A673 (cell line): ENCODE results near the gene RMND1. TPM values are rescaled to one million over a fixed set of nuclear protein-coding genes. Genes with fewer than 3 reads are reported as not detected.
"Not testable (repeated sequence)": the region's sequence is repeated elsewhere in the genome, so short reads cannot be mapped to it uniquely, and the experiment has no call there.

Source experiments
- BruUV-seq: library from RNA; stranded (reverse); fragments of 400-500 nt; replicated peaks from 2 replicates; lab custom pipeline; 2021; lab: Mats Ljungman, UMichigan
- CTCF ChIA-PET: fragments of 300-600 bp; sonication (Branson Sonifier 250); formaldehyde crosslinking; loops from one replicate; lab custom pipeline; 2022; ENCODE audit warnings: antibody characterized with exemption; lab: Charles Lee
- POLR2A ChIA-PET: fragments of 300-600 bp; sonication (Branson Sonifier 250); formaldehyde crosslinking; loops from one replicate; lab custom pipeline; 2022; ENCODE audit warnings: antibody characterized with exemption; ENCODE audit not compliant: low non-redundant PET; lab: Charles Lee
- DNase-seq: peaks from one replicate; pipeline ENCODE4 v3.0.0-alpha.2; 2015; ENCODE audit warnings: low spot score
- H3K27ac ChIP-seq: fragments of 200-600 bp; sonication (generic); 2 replicates; pipeline ENCODE4 v1.5.1; 2016; ENCODE audit warnings: mixed run types, low read depth, mild to moderate bottlenecking, mixed read lengths, antibody characterized with exemption, low read length; ENCODE audit not compliant: poor library complexity, severe bottlenecking
- H3K27me3 ChIP-seq: fragments of 200-600 bp; sonication (generic); replicated peaks from 2 replicates; pipeline ENCODE4 v1.6.1; 2017; ENCODE audit warnings: mixed run types, low read depth, mild to moderate bottlenecking, mixed read lengths, antibody characterized with exemption, low read length; ENCODE audit not compliant: insufficient read depth, poor library complexity
- H3K36me3 ChIP-seq: fragments of 200-600 bp; sonication (generic); 2 replicates; pipeline ENCODE4 v1.6.1; 2016; ENCODE audit warnings: mixed run types, mild to moderate bottlenecking, mixed read lengths, antibody characterized with exemption, low read length; ENCODE audit not compliant: insufficient read depth, poor library complexity, severe bottlenecking
- H3K4me1 ChIP-seq: fragments of 200-600 bp; sonication (generic); 2 replicates; pipeline ENCODE4 v1.6.1; 2017; ENCODE audit warnings: mixed run types, mild to moderate bottlenecking, mixed read lengths, antibody characterized with exemption, low read length; ENCODE audit not compliant: insufficient read depth, poor library complexity, severe bottlenecking
- H3K4me3 ChIP-seq: fragments of 200-600 bp; sonication (generic); 2 replicates; pipeline ENCODE4 v1.5.1; 2016; ENCODE audit warnings: low read depth, mixed run types, mild to moderate bottlenecking, mixed read lengths, low read length; ENCODE audit not compliant: poor library complexity, severe bottlenecking
- H3K9me3 ChIP-seq: fragments of 200-600 bp; sonication (generic); 2 replicates; pipeline ENCODE4 v1.6.1; 2016; ENCODE audit warnings: mixed run types, low read depth, mild to moderate bottlenecking, mixed read lengths, antibody characterized with exemption, low read length; ENCODE audit not compliant: poor library complexity, severe bottlenecking
- EZH2 ChIP-seq: fragments of 200-600 bp; sonication (generic); IDR thresholded peaks from 2 replicates; pipeline ENCODE4 v1.6.1; 2017; ENCODE audit warnings: borderline replicate concordance, low read depth, mild to moderate bottlenecking, mixed read lengths, antibody characterized with exemption, low read length; ENCODE audit not compliant: poor library complexity, severe bottlenecking
- intact Hi-C: fragments of 100-400 bp; cut with micrococcal nuclease; formaldehyde crosslinking; loops from one replicate; pipeline ENCODE4 v1.10.0; 2022; ENCODE audit not compliant: unreplicated experiment
- total RNA-seq: library from RNA; stranded (reverse); gene quantifications from 2 replicates; pipeline ENCODE4 v1.2.3, GENCODE V29; 2021
- TF ChIP-seq, protein P1 (sequence below): fragments of 300-800, 200-600 bp; sonication (generic); conservative IDR thresholded peaks from 2 replicates; pipeline ENCODE4 v1.5.1; 2017; ENCODE audit warnings: low read depth, mild to moderate bottlenecking, antibody characterized with exemption, low read length, moderate library complexity, mixed read lengths

Gene RMND1
- total RNA-seq, 1 experiment from 2014 or later: 25.6 TPM

DNA sequence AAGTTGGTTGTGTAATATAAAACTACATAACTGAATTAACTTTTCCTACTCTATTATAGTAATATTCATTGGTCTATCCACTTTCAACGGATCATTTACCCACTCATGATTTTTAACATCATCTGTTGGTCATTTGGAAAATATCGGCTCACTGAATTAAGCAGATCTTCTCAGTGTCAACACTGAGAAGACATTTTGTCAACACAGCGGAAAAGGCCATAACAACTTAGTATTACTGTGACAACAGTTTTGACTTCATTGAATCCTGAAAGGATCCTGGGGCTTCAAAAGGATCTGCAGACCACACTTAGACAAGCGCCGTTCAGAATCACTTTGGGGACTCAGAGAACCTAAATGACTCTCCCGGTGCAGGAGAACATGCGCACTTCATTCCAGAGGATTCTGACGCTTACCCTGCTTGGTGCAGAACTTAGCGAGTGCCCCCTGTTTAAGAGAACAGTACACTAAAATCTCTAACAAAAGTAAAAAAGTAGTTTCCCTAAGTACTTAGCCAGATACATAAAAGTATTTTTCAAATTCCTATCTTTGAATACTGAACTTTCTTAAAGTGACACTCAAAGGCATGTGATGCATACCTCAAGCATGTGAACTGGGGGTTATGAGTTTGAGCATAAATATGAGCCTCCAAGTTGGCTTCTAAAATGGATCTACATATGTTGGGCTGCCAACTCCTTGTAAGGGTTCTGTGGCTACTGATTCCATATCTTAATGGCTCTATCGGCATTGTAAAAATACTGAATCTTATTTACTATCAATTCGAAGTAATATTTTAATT, 64.6 kb downstream of the RMND1 start:
- BruUV-seq: no TSS peak
- Histone ChIP-seq H3K9me3 (no peaks in the 10 kb centered on the region), H3K36me3 (no peaks in the 10 kb centered on the region), H3K27me3 (no peaks in the 10 kb centered on the region), H3K4me3 (no peak overlapping the region), H3K27ac (peak overlapping the region; percentile 12), H3K4me1 (peaks cover 27% of the 10 kb centered on the region)
- intact Hi-C loops: no loop called here
- ChIA-PET CTCF (no interaction called here), POLR2A (no interaction called here)
- TF ChIP-seq, protein P1, sequence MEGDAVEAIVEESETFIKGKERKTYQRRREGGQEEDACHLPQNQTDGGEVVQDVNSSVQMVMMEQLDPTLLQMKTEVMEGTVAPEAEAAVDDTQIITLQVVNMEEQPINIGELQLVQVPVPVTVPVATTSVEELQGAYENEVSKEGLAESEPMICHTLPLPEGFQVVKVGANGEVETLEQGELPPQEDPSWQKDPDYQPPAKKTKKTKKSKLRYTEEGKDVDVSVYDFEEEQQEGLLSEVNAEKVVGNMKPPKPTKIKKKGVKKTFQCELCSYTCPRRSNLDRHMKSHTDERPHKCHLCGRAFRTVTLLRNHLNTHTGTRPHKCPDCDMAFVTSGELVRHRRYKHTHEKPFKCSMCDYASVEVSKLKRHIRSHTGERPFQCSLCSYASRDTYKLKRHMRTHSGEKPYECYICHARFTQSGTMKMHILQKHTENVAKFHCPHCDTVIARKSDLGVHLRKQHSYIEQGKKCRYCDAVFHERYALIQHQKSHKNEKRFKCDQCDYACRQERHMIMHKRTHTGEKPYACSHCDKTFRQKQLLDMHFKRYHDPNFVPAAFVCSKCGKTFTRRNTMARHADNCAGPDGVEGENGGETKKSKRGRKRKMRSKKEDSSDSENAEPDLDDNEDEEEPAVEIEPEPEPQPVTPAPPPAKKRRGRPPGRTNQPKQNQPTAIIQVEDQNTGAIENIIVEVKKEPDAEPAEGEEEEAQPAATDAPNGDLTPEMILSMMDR: no peak
- no peak for TF ChIP-seq EZH2
- DNase-seq: no peak

DNA sequence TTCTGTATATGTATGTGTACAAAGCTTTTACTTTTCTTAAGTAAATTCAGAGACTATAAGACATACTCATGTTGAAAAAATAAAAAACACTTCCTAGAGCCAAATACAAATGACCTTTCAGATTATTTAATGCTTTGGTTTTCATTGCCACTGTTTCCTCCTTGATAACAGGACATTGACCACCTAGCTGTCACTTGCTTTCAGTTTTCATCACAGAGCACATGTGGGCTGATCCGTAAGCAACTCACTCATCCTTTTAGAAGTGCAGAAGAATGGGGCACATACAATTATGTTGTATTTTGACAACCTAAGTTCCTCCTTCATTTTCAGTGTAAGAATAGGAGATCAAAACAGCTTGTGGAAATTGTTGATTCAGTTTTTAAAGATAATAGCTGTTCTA, 66.7 kb downstream of the RMND1 start:
- BruUV-seq: no TSS peak
- no peak overlapping the region for H3K4me3 ChIP-seq
- H3K9me3 ChIP-seq: no peaks in the 10 kb centered on the region
- no peaks in the 10 kb centered on the region for H3K27me3 ChIP-seq
- TF ChIP-seq, protein P1: no peak
- TF ChIP-seq EZH2: no peak
- DNase-seq: no peak
- intact Hi-C loops: no loop called here
- H3K36me3 ChIP-seq: no peaks in the 10 kb centered on the region
- H3K4me1 ChIP-seq: peaks cover 31% of the 10 kb centered on the region
- ChIA-PET CTCF (no interaction called here), POLR2A (no interaction called here)
- H3K27ac ChIP-seq: peak overlapping the region; percentile 4

DNA sequence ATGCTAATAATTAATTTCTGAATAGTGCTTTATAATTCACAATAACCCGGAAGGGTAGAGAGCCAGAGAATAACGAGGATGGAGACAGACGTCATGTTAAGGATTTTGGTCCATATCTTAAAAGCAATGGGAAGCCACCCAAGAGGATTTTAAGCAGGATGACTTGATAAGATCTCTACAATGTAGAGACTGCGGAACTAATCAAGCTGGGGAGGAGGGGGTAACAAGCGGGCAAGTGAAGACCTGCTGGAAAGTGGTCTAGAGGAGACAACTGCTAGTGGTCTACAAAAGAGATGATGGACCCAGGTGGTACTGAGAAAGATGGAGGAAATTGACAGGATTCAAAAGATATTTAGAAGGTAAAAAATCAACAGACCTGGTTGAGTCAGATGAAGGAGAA, 67.8 kb downstream of the RMND1 start:
- no peak overlapping the region for H3K4me3 ChIP-seq
- peaks cover 30% of the 10 kb centered on the region for H3K4me1 ChIP-seq
- CTCF ChIA-PET: no interaction called here
- no peaks in the 10 kb centered on the region for H3K9me3 ChIP-seq
- BruUV-seq: no TSS peak
- H3K36me3 ChIP-seq: no peaks in the 10 kb centered on the region
- no peak for DNase-seq
- intact Hi-C loops: no loop called here
- H3K27me3 ChIP-seq: no peaks in the 10 kb centered on the region
- no peak overlapping the region for H3K27ac ChIP-seq
- TF ChIP-seq EZH2: no peak
- TF ChIP-seq, protein P1: no peak
- POLR2A ChIA-PET: no interaction called here

DNA sequence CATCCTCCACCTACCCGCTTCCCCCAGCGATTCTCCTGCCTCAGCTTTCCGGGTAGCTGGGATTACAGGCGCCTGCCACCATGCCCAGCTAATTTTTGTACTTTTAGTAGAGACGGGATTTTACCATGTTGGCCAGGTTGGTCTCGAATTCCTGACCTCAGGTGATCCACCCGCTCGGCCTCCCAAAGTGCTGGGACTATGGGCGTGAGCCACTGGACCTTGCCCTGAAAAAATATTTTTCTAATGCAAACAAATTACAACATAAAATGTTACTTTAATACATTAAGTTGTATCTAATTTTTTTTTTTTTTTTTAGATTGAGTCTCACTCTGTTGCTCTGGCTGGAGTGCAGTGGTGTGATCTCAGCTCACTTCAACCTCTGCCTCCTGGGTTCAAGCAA, 69.3 kb downstream of the RMND1 start:
- H3K27ac ChIP-seq, POLR2A ChIA-PET, H3K27me3 ChIP-seq, H3K9me3 ChIP-seq, CTCF ChIA-PET, H3K36me3 ChIP-seq, intact Hi-C loops, BruUV-seq, DNase-seq, H3K4me3 ChIP-seq: not testable (repeated sequence)
- peaks cover 24% of the 10 kb centered on the region for H3K4me1 ChIP-seq
